ENCODE measurements around the gene EXOC6B. TPM values are rescaled to one million over a fixed set of nuclear protein-coding genes. Genes with fewer than 3 reads are reported as not detected.

EXOC6B gene
- total RNA-seq, 2 experiments from 2014 or later, result 16.9 to 17.5 TPM

- no peaks in the 10 kb centered on the region for H3K4me1 Mint-ChIP-seq (ENCODE audit: low read depth)
These were observed 666.4 kb downstream of the EXOC6B start for GRCh38 chr2:72159211-72159993.

GRCh38 chr2:72157871-72158771 is 667.7 kb downstream of the EXOC6B start:
- CTCF ChIA-PET, result no interaction called here
- Mint-ChIP-seq H3K27me3 (peaks cover 72% of the 10 kb centered on the region), H3K4me3 (no peak overlapping the region), H3K9me3 (no peaks in the 10 kb centered on the region), H3K27ac (no peak overlapping the region), H3K36me3 (ENCODE audit: low read depth) (no peaks in the 10 kb centered on the region), H3K4me1 (ENCODE audit: low read depth) (no peaks in the 10 kb centered on the region)
- ATAC-seq (ENCODE audit: poor library complexity), result no peak
- Histone ChIP-seq H3K4me3 (ENCODE audit: low read length) (no peak overlapping the region), H3K36me3 (ENCODE audit: insufficient read depth, low read length) (no peaks in the 10 kb centered on the region), H3K9me3 (ENCODE audit: control insufficient read depth in 1 of 2, insufficient read depth in 1 of 2, low read length in 2 of 2) (no peaks in the 10 kb centered on the region), H3K27ac (ENCODE audit: low read depth in 1 of 2, low read length in 2 of 2) (no peak overlapping the region), H3K27me3 (ENCODE audit: control insufficient read depth in 1 of 2, insufficient read depth in 2 of 2, low read length in 2 of 2) (peaks cover 8 to 16% of the 10 kb centered on the region in 2 experiments), H3K4me1 (ENCODE audit: insufficient read depth, low read length) (no peaks in the 10 kb centered on the region)
- POLR2A ChIA-PET, result no interaction called here
- intact Hi-C loops (cut with DNase I, micrococcal nuclease), result loop anchor here in 1 of 2 experiments (10.0 kb wide), 1 partner anchor 587 kb away; no protein-coding TSS in a partner anchor
- no peak for DNase-seq
- TF ChIP-seq CTCF (IDR thresholded peaks at IDR 0.05), result no peak

More at GRCh38 chr2:72159211-72159993, 666.4 kb downstream of the EXOC6B start:
- no peak for DNase-seq
- ATAC-seq (ENCODE audit: poor library complexity), result no peak
- Mint-ChIP-seq H3K27ac (no peak overlapping the region), H3K4me3 (no peak overlapping the region), H3K36me3 (ENCODE audit: low read depth) (no peaks in the 10 kb centered on the region), H3K9me3 (no peaks in the 10 kb centered on the region), H3K27me3 (peaks cover 70% of the 10 kb centered on the region)
- Histone ChIP-seq H3K4me3 (ENCODE audit: low read length) (no peak overlapping the region), H3K27me3 (ENCODE audit: control insufficient read depth in 1 of 2, insufficient read depth in 2 of 2, low read length in 2 of 2) (peaks cover 4 to 12% of the 10 kb centered on the region in 2 experiments), H3K27ac (ENCODE audit: low read depth in 1 of 2, low read length in 2 of 2) (no peak overlapping the region), H3K36me3 (ENCODE audit: insufficient read depth, low read length) (no peaks in the 10 kb centered on the region), H3K9me3 (ENCODE audit: control insufficient read depth in 1 of 2, insufficient read depth in 1 of 2, low read length in 2 of 2) (no peaks in the 10 kb centered on the region), H3K4me1 (ENCODE audit: insufficient read depth, low read length) (no peaks in the 10 kb centered on the region)
- intact Hi-C loops (cut with DNase I, micrococcal nuclease), result loop anchor here in 1 of 2 experiments (10.0 kb wide), 1 partner anchor 585 kb away; no protein-coding TSS in a partner anchor
- POLR2A ChIA-PET, result no interaction called here
- CTCF ChIA-PET, result no interaction called here
- TF ChIP-seq CTCF (IDR thresholded peaks at IDR 0.05), result no peak

DNA sequence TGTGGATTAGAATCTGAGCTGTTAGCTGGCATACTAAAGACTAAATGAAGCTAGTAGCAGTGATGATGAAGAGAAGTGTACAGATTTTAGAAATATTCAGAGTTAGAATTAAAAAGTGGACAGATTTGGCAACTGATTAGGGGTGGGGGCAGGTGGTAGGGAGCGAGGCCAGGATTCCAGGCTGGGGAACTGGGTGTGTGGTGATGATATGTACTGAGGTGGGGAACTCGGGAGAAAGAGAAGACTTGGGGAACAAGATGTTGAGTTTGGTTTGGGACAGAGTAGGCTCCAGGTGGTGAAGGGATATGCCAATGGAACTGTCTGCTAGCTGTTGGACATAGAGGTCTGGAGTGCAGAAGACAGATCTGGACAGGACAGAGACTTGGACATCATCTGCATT is 669.0 kb downstream of the EXOC6B start:
- peaks cover 77% of the 10 kb centered on the region for H3K27me3 Mint-ChIP-seq
- ATAC-seq (ENCODE audit: poor library complexity) (no peak), DNase-seq (no peak)
- H3K27me3 ChIP-seq (ENCODE audit: control insufficient read depth in 1 of 2, insufficient read depth in 2 of 2, low read length in 2 of 2), result peaks cover 16 to 19% of the 10 kb centered on the region in 2 experiments
- no peaks in the 10 kb centered on the region for H3K4me1 Mint-ChIP-seq (ENCODE audit: low read depth)
- H3K9me3 ChIP-seq (ENCODE audit: control insufficient read depth in 1 of 2, insufficient read depth in 1 of 2, low read length in 2 of 2), result no peaks in the 10 kb centered on the region
- no peaks in the 10 kb centered on the region for H3K9me3 Mint-ChIP-seq
- H3K4me1 ChIP-seq (ENCODE audit: insufficient read depth, low read length), result no peaks in the 10 kb centered on the region
- CTCF ChIA-PET, result no interaction called here
- H3K27ac Mint-ChIP-seq, result no peak overlapping the region
- H3K36me3 Mint-ChIP-seq (ENCODE audit: low read depth), result no peaks in the 10 kb centered on the region
- no peak overlapping the region for H3K27ac ChIP-seq (ENCODE audit: low read depth in 1 of 2, low read length in 2 of 2)
- POLR2A ChIA-PET, result no interaction called here
- intact Hi-C loops (cut with DNase I, micrococcal nuclease), result loop anchor here in 1 of 2 experiments (10.0 kb wide), 1 partner anchor 588 kb away; no protein-coding TSS in a partner anchor
- H3K4me3 Mint-ChIP-seq, result no peak overlapping the region
- no peak overlapping the region for H3K4me3 ChIP-seq (ENCODE audit: low read length)
- TF ChIP-seq CTCF (IDR thresholded peaks at IDR 0.05), result no peak
- H3K36me3 ChIP-seq (ENCODE audit: insufficient read depth, low read length), result no peaks in the 10 kb centered on the region
